GM19372 (cell line): Measurements from ENCODE around the gene SSTR5.

ENCODE experiments used
- ATAC-seq: cut with Tn5 transposase; IDR thresholded peaks from one replicate; pipeline ENCODE4 v1.9.1; 2021; ENCODE audit warnings: mild to moderate bottlenecking, low read depth, moderate library complexity; ENCODE audit not compliant: unreplicated experiment

The SSTR5 gene

GRCh38 chr16:1101133-1101532 lies 28.6 kb downstream of the SSTR5 start:
- ATAC-seq = no peak

GRCh38 chr16:1101573-1102332 lies 29.2 kb downstream of the SSTR5 start:
- ATAC-seq = no peak

GRCh38 chr16:1102333-1102700 lies 29.8 kb downstream of the SSTR5 start:
- no peak for ATAC-seq

DNA sequence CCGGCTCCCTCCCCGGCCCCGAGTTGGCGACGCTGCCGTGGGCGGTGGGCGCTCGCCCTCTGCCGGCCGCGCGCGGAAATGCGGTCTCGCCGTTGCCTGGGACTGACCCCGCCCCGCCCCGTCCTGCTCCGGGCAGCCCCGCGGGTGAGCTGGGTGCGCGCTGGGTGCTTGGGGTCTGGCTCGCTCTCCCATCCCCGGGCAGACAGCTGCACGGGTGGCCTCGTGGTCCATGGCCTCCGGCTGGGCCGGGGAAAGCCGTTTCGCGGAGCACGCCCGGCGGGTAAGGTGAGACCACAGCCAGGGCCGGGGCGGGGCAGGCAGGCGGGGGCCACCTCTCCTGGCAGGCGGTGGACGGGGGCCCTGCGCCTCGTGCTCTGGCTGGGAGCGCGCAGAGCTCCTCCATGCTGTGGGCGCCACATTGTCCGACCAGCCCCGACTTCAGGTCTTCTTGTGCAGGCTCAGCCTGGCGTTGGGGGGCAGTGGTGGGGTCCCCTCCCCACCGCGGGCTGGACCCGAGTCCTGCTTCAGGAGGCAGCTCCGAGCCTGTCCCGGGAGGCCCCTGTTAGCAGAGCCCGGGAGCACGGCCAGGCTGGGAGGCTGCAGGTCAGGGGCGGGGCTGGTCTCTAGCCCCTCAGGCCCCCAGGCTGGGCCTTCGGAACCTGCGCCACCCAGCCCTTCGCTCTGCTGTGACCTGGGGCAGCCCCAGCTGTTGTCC lies 30.5 kb downstream of the SSTR5 start:
- no peak for ATAC-seq

DNA sequence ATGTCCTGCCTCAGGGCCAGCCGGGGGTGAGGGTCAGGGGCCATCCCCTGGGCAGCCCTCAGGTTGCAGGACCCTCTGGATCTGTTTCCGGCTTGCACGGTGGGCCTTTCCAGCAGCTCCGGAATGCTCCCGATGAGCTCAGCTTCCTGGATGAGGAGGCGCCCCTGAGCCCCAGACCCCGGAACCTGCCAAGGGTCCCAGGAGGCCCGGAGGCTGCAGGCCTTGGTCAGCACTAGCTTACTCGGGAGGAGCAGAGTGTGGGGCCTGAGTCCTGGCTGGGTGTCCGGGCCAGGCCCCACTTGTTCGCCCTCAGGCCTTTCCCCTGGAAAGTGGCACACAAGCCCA lies 31.1 kb downstream of the SSTR5 start:
- ATAC-seq = no peak

DNA sequence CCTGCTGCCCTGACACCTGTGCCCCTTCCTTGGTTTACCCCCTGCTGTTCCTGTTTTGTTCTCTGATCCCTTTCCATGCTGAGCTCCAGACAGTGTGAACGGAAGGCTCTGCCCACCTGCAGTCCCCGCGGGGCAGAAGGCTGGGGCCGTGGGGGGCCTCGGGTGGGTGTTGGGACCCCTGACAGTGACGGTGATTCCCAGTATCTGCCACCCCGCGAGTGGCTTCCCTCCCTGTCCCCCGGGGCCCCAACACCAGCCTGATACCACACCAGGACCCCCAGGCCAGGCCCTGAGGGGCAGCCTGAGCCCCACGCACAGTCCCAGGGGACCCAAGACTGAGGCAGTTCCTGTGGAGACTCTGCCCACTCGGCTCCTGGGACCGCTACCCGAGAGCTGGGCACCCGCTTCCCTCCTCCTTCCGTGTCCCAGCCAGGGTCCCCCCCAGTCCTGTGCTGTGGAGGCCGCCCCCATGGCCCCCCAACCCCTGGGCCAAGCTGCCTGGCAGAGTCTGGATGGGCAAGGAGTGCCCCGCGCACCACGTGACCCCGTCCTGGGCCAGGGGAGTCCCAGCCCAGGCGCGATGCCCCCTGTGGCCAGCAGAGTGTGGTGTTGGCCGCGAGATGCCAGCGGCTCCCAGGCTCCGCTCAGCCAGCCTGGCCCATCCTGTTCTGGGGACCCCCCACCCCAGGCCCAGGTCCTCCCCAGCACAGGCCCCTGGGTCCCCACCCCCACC lies 33.5 kb downstream of the SSTR5 start:
- ATAC-seq = no peak

GRCh38 chr16:1106659-1107058 lies 34.1 kb downstream of the SSTR5 start:
- ATAC-seq = no peak

DNA sequence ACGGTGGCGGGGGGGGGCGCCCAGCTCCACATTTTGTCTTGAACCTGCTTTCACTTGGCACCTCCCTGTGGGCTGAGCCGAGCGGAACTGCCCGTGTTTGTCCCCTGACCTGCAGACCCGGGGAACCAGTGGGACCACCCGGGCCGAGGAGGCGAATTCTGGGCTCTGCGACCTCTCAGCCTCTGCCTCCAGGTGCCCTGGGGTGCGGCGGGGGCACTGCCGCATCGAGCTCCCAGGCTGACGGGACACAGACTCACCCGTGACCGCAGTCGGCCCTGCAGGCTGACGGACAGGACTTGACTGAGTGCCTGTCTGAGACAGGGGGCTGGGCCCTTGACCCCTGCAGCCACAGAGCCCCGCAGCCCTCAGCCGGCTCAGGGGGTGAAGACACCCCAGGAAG lies 34.6 kb downstream of the SSTR5 start:
- ATAC-seq = no peak

- ATAC-seq = no peak
These were observed 35.2 kb downstream of the SSTR5 start for GRCh38 chr16:1107731-1108130.

GRCh38 chr16:1108299-1109252 lies 36.0 kb downstream of the SSTR5 start:
- ATAC-seq = no peak

DNA sequence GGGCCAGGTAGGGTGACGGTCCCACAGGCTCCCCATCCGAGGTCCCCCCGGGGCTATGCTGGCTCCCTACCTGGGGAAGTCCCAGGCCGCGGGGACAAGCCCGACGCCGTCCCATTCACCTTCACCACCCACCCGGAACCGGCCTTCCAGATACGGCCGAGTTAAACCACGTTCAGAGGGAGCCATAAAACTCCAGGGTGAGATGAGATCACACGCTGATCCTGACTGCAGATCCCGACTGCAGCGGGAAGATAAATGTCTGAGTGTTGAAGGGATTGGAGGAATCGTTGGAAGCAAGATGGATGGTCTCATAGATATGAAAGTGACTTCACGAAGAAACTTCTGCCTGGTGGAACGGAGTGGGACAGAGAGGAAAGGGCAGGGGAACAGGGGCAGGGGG lies 37.1 kb downstream of the SSTR5 start:
- no peak for ATAC-seq

- ATAC-seq = no peak
These were observed 40.1 kb downstream of the SSTR5 start for GRCh38 chr16:1112506-1113184.

DNA sequence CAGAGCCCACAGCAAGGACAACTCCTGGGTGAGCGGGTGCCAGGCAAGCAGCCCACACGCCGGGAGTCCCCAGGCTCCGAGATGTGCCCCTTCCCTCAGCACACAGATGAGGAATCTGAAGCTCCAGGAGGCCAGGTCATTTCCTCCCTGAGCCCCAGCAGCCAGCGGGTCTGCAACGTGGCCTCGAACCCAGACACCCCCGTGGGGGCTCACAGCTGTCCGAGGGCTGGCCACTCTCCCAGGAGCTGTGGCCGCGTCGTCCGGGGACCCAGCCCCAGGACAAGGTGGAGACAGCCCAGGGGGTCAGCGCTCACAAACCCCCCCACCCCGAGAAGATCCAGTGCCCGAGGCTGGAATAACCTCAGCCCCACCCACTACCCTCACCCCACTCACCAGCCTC lies 40.9 kb downstream of the SSTR5 start:
- ATAC-seq = no peak

DNA sequence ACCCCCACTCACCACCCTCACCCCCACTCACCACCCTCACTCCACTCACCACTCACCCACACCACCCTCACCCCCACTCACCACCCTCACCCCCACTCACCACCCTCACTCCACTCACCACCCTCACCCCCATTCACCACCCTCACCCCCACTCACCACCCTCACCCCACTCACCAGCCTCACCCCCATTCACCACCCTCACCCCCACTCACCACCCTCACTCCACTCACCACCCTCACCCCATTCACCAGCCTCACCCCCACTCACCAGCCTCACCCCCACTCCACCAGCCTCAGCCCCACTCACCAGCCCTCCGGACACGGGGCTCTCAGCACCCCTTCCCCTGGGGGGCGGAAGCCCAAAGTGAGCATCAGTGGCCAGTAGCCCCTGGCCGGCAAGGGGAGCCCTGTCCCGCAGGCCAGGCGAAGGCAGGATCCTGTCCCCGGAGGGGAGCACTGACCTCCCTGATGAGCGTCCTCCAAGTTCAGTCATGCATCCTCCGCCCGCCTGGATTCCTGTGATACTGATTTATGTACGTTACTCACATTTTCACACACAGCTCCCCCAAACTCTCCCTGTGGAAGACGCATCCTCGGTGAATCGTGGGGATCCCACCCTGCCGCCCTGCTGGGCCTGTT lies 41.5 kb downstream of the SSTR5 start:
- no peak for ATAC-seq

- no peak for ATAC-seq
These were observed 44.1 kb downstream of the SSTR5 start for GRCh38 chr16:1116693-1117077.

DNA sequence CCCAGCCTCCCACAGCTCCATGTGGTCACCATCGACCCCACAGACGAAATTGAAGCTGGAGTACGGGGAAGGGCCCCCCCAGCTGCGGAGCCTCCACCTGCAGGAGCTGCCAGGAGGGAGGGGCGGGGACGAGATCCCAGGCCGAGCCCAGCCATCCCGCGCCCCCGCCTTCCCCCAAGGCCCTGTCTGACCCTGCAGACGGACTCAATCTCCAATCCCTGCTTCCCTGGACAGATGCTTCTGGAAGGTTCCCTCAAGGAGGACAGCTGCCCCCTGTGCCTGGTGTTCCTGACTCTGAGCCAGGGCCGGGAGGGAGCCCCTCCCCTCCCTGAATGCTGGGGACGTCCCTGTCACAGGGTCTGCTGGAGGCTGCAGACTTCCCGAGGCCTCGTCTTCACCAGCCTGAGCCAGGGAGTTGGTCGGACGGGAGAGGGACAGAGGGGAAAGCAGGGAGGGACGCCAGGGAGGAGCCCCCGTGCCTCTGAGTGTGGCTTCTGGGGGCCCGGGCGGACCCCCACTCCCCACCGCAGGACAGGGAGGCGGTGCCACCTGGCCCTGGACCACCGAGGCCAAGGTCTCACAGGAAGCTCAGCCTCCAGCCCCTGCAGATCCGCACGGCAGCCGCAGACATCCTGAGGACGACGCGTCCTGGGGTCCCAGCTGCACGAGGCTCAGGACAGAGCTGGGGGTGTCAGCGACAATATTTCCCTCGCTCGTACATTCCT lies 44.8 kb downstream of the SSTR5 start:
- no peak for ATAC-seq

DNA sequence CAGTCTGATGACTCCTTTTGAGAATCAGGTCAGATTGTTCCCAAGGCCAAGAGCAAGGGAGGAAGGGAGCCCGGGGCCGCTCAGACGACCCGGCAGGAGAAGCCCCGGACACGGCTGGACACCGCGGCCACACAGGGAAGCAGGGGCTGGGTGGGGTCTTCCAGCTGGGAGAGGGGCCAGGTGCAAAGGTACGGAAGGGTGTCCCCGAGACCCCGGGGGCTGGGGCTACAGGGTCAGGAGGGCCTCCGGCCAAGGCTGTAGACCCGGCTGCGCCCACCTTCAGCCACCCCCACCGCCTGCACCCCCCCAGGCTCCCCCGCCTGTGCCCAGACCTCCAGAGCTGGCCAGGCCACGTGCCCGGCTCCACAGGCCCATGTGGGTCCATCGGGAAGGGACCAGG lies 45.4 kb downstream of the SSTR5 start:
- no peak for ATAC-seq

- ATAC-seq = no peak
These were observed 46.6 kb downstream of the SSTR5 start for GRCh38 chr16:1119129-1119528.
